ENCODE measurements around the gene PSORS1C1. TPM values are rescaled to one million over a fixed set of nuclear protein-coding genes. Genes with fewer than 3 reads are reported as not detected.

PSORS1C1 gene
- total and polyA plus RNA-seq, 4 donors, result 0.38 to 0.99 (median 0.40) TPM; not detected in 1

- WGBS (ENCODE audit: insufficient coverage), result 37% methylated on average over 11 of the region's 16 CpGs
- no peaks in the 10 kb centered on the region for H3K4me1 ChIP-seq (ENCODE audit: control insufficient read depth, insufficient read depth, low read length)
Measured at GRCh38 chr6:31171931-31172905, 57.6 kb downstream of the PSORS1C1 start.

DNA sequence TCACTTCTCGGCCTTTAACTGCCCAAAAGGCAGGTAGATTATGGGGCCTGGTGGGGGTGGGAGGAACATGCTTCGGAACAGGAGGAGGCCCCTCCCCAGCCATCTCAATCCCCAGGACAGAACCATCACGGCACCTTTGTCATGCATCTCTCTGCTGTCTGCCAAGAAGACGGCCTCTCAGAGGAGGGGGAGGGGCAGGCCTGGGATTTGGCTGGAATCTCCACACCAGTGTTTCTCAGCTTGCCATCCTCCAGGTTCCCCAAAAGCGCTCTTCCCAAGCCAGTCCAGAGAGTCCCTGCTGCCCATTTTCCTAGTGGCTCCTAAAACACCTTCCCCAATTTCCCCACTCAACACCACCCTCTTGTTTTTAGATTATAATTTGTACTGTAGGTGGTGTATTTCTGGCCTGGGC lies 58.4 kb downstream of the PSORS1C1 start:
- Histone ChIP-seq H3K4me1 (ENCODE audit: control insufficient read depth, insufficient read depth, low read length) (no peaks in the 10 kb centered on the region), H3K9me3 (ENCODE audit: control insufficient read depth, insufficient read depth, low read length) (no peaks in the 10 kb centered on the region), H3K36me3 (ENCODE audit: control insufficient read depth, insufficient read depth, low read length) (peaks cover 2% of the 10 kb centered on the region), H3K4me3 (ENCODE audit: low read depth, low read length) (no peak overlapping the region), H3K27me3 (ENCODE audit: control insufficient read depth, insufficient read depth, low read length) (peaks cover 14% of the 10 kb centered on the region), H3K27ac (ENCODE audit: low read depth, low read length) (no peak overlapping the region)
- 14% methylated on average over 1 of the region's 5 CpGs for WGBS (ENCODE audit: insufficient coverage)
- DNase-seq (ENCODE audit: low read depth in 4 of 6, low spot score in 6 of 6), result no peak

More at GRCh38 chr6:31171931-31172905, 57.6 kb downstream of the PSORS1C1 start:
- H3K27ac ChIP-seq (ENCODE audit: low read depth, low read length), result no peak overlapping the region
- H3K36me3 ChIP-seq (ENCODE audit: control insufficient read depth, insufficient read depth, low read length), result peaks cover 2% of the 10 kb centered on the region
- no peak overlapping the region for H3K4me3 ChIP-seq (ENCODE audit: low read depth, low read length)
- no peak for DNase-seq (ENCODE audit: low read depth in 4 of 6, low spot score in 6 of 6)
- no peaks in the 10 kb centered on the region for H3K9me3 ChIP-seq (ENCODE audit: control insufficient read depth, insufficient read depth, low read length)
- H3K27me3 ChIP-seq (ENCODE audit: control insufficient read depth, insufficient read depth, low read length), result peaks cover 14% of the 10 kb centered on the region

- WGBS (ENCODE audit: insufficient coverage), result 40% methylated on average over 1 of the region's 3 CpGs
- H3K27ac ChIP-seq (ENCODE audit: low read depth, low read length), result no peak overlapping the region
- DNase-seq (ENCODE audit: low read depth in 4 of 6, low spot score in 6 of 6), result no peak
Measured at GRCh38 chr6:31173406-31173805, 58.8 kb downstream of the PSORS1C1 start.

DNA sequence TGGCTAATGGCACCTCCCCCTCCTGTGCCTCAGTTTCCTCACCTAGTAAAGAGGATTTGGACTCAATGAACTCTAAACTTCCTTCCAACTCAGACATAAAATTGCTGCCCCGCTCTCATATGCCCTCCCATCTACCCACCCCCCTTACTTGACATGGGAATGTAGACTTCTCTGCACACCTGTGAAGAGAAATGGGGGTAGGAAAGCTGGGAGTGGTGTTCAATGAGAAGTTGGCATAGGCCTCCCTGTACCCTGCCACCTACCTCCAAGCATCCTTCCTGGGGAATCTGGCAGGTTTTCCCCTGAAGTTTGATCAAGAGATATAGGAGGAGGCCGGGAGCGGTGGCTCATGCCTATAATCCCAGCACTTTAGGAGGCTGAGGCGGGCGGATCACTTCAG lies 59.8 kb downstream of the PSORS1C1 start:
- Histone ChIP-seq H3K4me1 (ENCODE audit: control insufficient read depth, insufficient read depth, low read length) (no peaks in the 10 kb centered on the region), H3K4me3 (ENCODE audit: low read depth, low read length) (no peak overlapping the region), H3K36me3 (ENCODE audit: control insufficient read depth, insufficient read depth, low read length) (peaks cover 2% of the 10 kb centered on the region), H3K27me3 (ENCODE audit: control insufficient read depth, insufficient read depth, low read length) (peaks cover 14% of the 10 kb centered on the region), H3K9me3 (ENCODE audit: control insufficient read depth, insufficient read depth, low read length) (no peaks in the 10 kb centered on the region), H3K27ac (ENCODE audit: low read depth, low read length) (no peak overlapping the region)
- WGBS (ENCODE audit: insufficient coverage), result 80% methylated on average over 1 of the region's 5 CpGs
- DNase-seq (ENCODE audit: low read depth in 4 of 6, low spot score in 6 of 6), result no peak

More at GRCh38 chr6:31173406-31173805, 58.8 kb downstream of the PSORS1C1 start:
- Histone ChIP-seq H3K9me3 (ENCODE audit: control insufficient read depth, insufficient read depth, low read length) (no peaks in the 10 kb centered on the region), H3K36me3 (ENCODE audit: control insufficient read depth, insufficient read depth, low read length) (peaks cover 2% of the 10 kb centered on the region), H3K27me3 (ENCODE audit: control insufficient read depth, insufficient read depth, low read length) (peaks cover 14% of the 10 kb centered on the region), H3K4me3 (ENCODE audit: low read depth, low read length) (no peak overlapping the region), H3K4me1 (ENCODE audit: control insufficient read depth, insufficient read depth, low read length) (no peaks in the 10 kb centered on the region)

- no peaks in the 10 kb centered on the region for H3K9me3 ChIP-seq (ENCODE audit: control insufficient read depth, insufficient read depth, low read length)
- H3K4me1 ChIP-seq (ENCODE audit: control insufficient read depth, insufficient read depth, low read length), result no peaks in the 10 kb centered on the region
- H3K4me3 ChIP-seq (ENCODE audit: low read depth, low read length), result no peak overlapping the region
- peaks cover under 1% of the 10 kb centered on the region for H3K27me3 ChIP-seq (ENCODE audit: control insufficient read depth, insufficient read depth, low read length)
- 85% methylated on average over 2 of the region's 3 CpGs for WGBS (ENCODE audit: insufficient coverage)
- no peak overlapping the region for H3K27ac ChIP-seq (ENCODE audit: low read depth, low read length)
- peak in 1 of 6 donors; percentile 21 for DNase-seq (ENCODE audit: low read depth in 4 of 6, low spot score in 6 of 6)
- peaks cover 2% of the 10 kb centered on the region for H3K36me3 ChIP-seq (ENCODE audit: control insufficient read depth, insufficient read depth, low read length)
Measured at GRCh38 chr6:31175971-31176370, 61.4 kb downstream of the PSORS1C1 start.

DNA sequence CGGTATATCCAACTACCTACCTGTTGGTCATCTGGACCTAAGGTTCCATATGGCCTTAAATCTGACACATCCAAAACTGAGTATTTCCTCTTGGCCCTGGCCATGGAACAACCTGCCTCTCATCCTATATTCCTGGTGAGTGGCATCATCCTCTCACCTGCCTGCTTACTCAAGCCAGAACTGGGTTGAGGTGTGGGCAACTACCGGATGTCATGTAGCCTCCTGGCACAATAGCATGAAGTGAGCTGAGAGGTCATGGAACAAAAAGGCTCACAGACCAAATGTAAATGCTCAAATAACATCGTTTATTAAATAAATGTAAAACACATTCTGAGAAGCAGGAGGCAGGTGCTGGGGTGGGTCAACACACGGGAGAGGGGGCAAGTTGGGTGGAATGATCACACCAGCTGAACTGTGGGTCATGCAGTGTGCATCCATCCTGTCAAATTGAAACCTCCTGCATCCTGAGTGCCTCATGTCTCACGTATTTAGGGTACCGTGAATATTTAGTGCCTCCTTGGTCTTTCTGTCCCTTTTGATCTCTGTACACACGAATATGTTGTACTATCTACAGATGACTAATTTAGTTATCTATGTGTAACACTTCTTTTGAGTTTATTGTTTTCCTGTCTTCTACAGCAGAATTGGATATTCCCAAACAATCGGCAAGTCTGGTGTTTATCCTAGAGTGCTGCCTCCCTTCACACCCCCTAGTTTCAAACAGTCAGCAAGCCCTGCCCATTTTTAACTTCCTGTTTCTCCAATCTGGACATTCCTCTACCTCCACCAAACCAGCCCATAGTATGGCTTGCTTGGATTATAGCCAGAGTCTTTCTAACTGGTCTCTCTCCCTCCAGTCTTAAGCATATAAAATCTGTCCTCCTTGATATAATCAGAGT lies 63.8 kb downstream of the PSORS1C1 start:
- 67% methylated on average over 2 of the region's 8 CpGs for WGBS (ENCODE audit: insufficient coverage)
- Histone ChIP-seq H3K27me3 (ENCODE audit: control insufficient read depth, insufficient read depth, low read length) (no peaks in the 10 kb centered on the region), H3K9me3 (ENCODE audit: control insufficient read depth, insufficient read depth, low read length) (no peaks in the 10 kb centered on the region), H3K4me1 (ENCODE audit: control insufficient read depth, insufficient read depth, low read length) (no peaks in the 10 kb centered on the region), H3K27ac (ENCODE audit: low read depth, low read length) (no peak overlapping the region), H3K36me3 (ENCODE audit: control insufficient read depth, insufficient read depth, low read length) (peaks cover 2% of the 10 kb centered on the region), H3K4me3 (ENCODE audit: low read depth, low read length) (no peak overlapping the region)
- DNase-seq (ENCODE audit: low read depth in 4 of 6, low spot score in 6 of 6), result no peak

GRCh38 chr6:31179042-31179386 lies 64.4 kb downstream of the PSORS1C1 start:
- 89% methylated on average over 4 of the region's 4 CpGs for WGBS (ENCODE audit: insufficient coverage)
- Histone ChIP-seq H3K4me1 (ENCODE audit: control insufficient read depth, insufficient read depth, low read length) (no peaks in the 10 kb centered on the region), H3K27me3 (ENCODE audit: control insufficient read depth, insufficient read depth, low read length) (no peaks in the 10 kb centered on the region), H3K9me3 (ENCODE audit: control insufficient read depth, insufficient read depth, low read length) (no peaks in the 10 kb centered on the region), H3K27ac (ENCODE audit: low read depth, low read length) (no peak overlapping the region), H3K4me3 (ENCODE audit: low read depth, low read length) (no peak overlapping the region), H3K36me3 (ENCODE audit: control insufficient read depth, insufficient read depth, low read length) (peaks cover 2% of the 10 kb centered on the region)
- no peak for DNase-seq (ENCODE audit: low read depth in 4 of 6, low spot score in 6 of 6)

GRCh38 chr6:31179896-31180295 lies 65.3 kb downstream of the PSORS1C1 start:
- no peak for DNase-seq (ENCODE audit: low read depth in 4 of 6, low spot score in 6 of 6)
- Histone ChIP-seq H3K27me3 (ENCODE audit: control insufficient read depth, insufficient read depth, low read length) (no peaks in the 10 kb centered on the region), H3K27ac (ENCODE audit: low read depth, low read length) (no peak overlapping the region), H3K36me3 (ENCODE audit: control insufficient read depth, insufficient read depth, low read length) (peaks cover 2% of the 10 kb centered on the region), H3K9me3 (ENCODE audit: control insufficient read depth, insufficient read depth, low read length) (no peaks in the 10 kb centered on the region), H3K4me1 (ENCODE audit: control insufficient read depth, insufficient read depth, low read length) (no peaks in the 10 kb centered on the region), H3K4me3 (ENCODE audit: low read depth, low read length) (peak overlapping the region; percentile 38)
- 94% methylated on average over 5 of the region's 8 CpGs for WGBS (ENCODE audit: insufficient coverage)

DNA sequence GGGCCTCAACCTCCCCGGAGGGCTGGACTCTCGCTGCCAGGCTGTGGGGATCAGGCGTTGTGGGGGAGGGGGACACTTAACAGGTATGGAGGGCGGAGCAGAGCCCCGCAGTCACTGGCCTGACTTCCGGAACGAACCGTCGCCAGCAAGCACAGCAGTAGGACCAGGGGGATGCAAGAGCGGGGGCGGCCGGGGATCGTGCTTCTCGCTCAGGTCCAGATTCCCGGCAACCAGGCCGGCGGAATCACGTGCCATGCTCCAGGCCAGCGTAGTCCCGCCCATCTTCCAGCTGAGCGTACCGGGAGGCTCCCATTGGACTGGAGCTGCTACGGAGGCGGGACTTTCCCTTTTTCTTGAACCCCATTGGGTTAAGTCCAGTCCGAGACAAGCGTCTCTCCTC lies 65.9 kb downstream of the PSORS1C1 start:
- H3K27ac ChIP-seq (ENCODE audit: low read depth, low read length), result no peak overlapping the region
- H3K9me3 ChIP-seq (ENCODE audit: control insufficient read depth, insufficient read depth, low read length), result no peaks in the 10 kb centered on the region
- 67% methylated on average over 23 of the region's 26 CpGs for WGBS (ENCODE audit: insufficient coverage)
- H3K36me3 ChIP-seq (ENCODE audit: control insufficient read depth, insufficient read depth, low read length), result peaks cover 2% of the 10 kb centered on the region
- peak overlapping the region; percentile 38 for H3K4me3 ChIP-seq (ENCODE audit: low read depth, low read length)
- no peaks in the 10 kb centered on the region for H3K4me1 ChIP-seq (ENCODE audit: control insufficient read depth, insufficient read depth, low read length)
- no peaks in the 10 kb centered on the region for H3K27me3 ChIP-seq (ENCODE audit: control insufficient read depth, insufficient read depth, low read length)
- peak in 2 of 6 donors; percentile 77 to 85 for DNase-seq (ENCODE audit: low read depth in 4 of 6, low spot score in 6 of 6)

Measured in spinal cord (tissue), 10 donors.